ENCODE data around the gene CEP55.

- TF ChIP-seq CTCF (IDR thresholded peaks at IDR 0.05) (peak in 2 of 3 experiments; percentile 46 to 62), POLR2AphosphoS5 (IDR thresholded peaks at IDR 0.05; ENCODE audit: insufficient read depth in 1 of 2, low read depth in 1 of 2) (peak; percentile 67 to 90), POLR2A (IDR thresholded peaks at IDR 0.05) (peak in 1 of 2 donors; percentile 74)
Measured at GRCh38 chr10:93482145-93482834, 14.1 kb upstream of the CEP55 start, which contains the start of gene MYOF.

Data from vagina (tissue), 2 donors.